NCI-H524 (cell line): ENCODE results near the gene RFTN2.
"Not testable (repeated sequence)": the region's sequence is repeated elsewhere in the genome, so short reads cannot be mapped to it uniquely, and the experiment has no call there.

Source experiments
- DNase-seq, 2 experiments: peaks; one replicate each; lab custom pipeline; 2025; lab: John Stamatoyannopoulos, UW

Gene RFTN2, protein sequence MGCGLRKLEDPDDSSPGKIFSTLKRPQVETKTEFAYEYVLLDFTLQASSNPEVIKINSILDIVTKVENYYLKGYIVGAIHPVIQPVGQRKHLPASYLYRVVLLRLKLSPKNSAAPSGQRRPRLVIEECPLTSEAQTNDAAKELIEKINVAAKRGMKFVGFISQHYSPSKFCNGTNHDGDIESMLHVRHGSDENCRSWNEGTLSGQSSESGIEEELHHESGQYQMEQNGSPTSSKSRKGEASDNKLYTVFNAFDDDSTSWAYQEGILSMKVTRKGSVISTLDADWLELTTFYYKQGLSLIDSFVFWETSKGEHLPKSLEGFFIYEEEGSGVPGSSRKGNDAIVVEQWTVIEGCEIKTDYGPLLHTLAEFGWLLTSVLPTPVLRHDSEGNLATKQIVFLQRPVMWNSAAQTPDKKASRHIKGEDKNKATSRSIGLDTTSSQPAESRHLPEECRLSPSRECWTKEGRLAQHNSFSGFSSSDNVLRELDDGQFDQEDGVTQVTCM

DNA sequence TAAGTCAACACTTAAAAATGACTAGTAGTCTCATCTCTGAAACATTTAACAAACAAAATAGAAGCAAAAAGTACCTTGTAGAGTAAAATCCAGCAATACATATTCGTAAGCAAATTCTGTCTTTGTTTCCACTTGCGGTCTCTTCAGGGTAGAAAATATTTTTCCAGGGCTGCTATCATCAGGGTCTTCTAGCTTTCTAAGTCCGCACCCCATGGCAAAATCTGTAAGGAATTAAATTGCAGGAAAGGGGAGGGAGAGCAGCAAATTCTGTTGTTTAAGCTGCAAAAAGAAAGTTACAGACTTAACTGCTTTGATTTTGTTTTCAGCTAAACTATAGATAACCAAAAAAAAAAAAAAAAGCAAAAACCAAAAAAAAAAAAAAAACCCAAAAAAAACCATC lies at the start of gene RFTN2:
Gene RFTN2, minus strand, starts transcription at position 342 of the 400 bp plus-strand sequence. Its CDS starts 129 bp downstream, at position 213.
- no peak for DNase-seq

DNA sequence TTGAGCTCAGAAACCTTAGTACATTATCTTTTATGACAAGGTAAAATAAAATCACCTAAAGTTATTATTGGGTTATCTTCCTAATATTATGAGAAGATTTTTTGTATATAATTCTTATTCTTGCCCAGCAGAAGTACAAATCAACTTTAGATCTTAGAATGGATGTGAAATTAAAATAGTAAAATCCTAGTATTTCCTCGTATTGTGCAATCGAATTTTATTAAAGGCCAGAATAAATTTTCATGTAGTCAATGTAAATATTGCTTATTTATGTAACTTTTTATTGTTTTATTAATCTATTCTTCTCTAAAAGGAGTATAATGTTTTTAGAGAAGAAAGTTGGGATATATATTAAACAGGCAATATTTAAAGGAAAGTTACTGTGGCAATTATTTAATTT lies 42.5 kb upstream of the RFTN2 start:
- no peak for DNase-seq

DNA sequence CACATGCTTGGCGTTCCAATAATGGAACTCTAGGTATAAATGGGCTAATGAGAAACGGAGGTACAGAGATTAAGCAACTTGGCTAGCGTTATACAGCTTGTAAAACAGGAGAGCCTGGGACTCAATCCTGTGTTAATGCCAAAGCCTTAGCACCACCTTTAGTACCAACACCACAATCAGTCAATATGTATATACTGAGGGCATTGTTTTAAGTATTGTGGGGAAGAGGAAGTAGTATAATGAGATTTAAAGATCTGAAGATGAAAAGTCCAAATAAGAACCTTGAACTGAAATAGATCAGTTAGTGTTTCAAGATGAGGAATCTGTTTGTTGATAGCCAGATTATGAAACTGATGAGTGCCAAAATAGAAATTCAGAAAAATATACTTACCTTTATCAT lies 37.9 kb upstream of the RFTN2 start:
- no peak for DNase-seq

DNA sequence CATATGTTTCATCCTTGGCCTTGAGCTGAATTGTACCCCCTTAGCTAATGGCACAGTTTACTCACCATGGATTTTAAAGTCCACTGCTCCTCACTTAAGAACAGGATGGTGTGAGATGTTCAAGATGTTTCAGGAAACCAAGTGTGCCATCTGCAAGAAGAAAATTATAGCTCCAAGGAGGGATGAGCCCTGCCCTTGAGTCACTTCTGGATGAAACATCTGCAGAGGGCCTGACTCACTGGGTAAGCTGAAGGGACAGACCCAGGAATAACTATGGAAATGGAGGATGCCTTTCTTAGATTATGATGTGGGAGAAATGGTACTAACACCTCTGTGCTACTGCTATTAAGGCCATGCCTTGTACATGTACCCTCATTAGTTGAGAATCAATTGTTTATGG lies 36.2 kb upstream of the RFTN2 start:
- DNase-seq = no peak

DNA sequence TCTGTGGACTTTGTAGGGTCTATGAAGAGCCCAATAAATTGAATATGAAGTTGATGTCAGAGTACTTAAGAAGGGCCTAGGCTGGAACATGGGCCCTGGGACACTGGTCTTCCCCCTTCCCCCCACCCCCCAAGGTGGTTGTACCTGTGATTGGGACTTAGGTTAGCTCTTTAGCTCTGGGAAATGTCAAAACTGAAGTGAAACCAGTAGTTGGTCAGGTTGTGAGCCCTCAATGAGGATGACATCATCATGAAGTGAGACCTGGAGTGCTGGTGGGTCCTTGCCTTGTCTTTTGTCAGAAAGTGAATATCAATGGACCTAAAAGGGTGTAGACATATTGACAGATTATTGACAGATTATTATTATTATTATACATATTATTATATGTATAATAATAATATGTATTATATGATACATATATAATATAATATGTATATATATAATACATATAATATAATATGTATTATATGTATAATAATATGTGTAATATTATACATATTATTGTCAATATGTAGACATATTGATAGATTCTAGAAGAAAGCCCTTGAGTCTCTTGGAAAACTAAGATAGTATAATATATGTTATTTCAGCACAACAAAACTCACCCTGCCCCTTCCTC lies 35.1 kb upstream of the RFTN2 start:
- no peak for DNase-seq

DNA sequence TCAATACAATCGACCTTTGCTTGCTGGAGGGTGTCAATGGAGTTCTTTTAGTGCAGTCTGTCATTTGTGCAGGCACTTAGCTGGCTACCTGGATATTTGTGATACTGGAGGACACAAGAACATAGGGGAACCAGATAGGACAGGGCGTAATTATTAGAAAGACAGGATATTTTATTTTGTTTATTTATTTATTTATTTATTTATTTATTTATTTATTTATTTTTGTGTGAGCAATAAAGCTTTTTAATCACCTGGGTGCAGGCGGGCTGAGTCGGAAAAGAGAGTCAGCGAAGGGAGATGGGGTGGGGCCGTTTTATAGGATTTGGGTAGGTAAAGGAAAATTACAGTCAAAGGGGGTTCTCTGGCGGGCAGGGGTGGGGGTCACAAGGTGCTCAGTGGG lies 33.8 kb upstream of the RFTN2 start:
- not testable (repeated sequence) for DNase-seq

DNA sequence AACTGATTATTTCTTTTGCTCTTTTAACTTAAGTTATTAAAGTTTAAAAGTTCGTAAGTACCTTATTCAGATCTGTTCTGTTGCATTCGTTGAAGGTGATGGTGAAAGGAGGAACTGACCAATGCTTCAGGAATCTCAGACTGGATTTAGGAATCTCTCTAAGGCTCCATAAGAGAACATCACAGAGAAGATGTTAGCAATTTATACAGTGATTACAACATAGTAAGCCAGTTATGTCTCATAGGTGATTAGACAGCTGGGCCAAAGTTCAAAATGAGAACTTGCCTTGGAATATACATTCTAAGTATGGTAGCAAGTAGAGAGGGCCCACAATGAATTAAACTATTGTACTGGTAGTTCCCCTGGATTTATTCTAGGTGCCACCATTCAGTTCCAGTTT lies 32.9 kb upstream of the RFTN2 start:
- DNase-seq = no peak

DNA sequence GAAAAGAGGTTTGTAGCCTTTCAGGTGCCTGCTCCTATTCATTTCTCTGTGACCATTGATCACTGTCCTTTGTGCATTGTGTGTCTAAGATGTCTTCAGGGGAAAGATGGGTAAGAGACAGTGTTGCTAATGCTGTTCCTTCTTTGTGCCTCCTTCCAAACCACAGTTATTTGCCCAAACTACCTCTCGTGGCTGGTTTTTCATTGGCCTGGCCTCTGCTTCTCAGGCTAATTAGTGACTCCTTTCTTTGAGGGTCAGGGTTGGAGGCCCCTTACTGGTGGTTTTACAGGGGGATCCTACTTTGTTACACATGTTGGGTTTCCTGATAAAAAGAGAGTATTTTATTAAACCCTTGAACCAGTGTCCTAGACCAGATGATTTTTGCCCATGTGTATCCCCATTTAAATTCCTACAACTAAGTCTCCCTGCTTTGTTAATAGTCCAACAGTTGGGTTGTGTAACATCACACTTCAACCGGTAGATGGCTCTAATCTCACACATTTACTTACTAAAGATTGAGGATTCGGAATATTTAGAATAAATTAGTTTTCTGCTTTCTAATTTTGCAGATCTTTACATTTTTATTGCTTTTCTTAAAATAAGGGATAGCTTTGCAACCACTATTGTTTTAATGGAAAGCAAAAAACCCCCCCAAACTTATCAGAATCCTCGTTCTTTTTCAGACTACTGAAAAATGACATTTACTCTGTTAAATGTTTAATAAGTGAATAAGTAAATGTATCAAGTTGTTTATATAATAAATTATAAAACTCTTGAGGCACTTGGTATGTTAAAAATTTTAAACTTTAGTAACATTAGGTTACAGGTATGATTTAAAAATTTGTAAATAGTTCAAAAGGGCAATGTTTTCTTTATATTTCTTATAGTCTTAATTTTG lies 32.2 kb upstream of the RFTN2 start:
- peak in 1 of 2 experiments; percentile 51 for DNase-seq

DNA sequence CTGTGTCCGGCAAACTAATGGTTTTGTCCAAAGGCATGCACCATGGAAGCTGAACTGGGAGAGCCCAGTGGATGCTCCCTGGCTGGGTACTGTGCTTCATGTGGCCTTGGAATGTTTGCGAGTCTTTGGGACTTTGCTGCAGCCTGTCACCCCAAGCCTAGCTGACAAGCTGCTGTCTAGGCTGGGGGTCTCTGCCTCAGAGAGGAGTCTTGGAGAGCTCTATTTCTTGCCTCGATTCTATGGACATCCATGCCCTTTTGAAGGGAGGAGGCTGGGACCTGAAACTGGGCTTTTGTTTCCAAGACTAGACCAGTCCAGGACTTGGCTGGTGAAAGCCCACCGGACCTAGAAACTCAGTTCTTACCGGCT lies 31.4 kb upstream of the RFTN2 start:
- DNase-seq = no peak

DNA sequence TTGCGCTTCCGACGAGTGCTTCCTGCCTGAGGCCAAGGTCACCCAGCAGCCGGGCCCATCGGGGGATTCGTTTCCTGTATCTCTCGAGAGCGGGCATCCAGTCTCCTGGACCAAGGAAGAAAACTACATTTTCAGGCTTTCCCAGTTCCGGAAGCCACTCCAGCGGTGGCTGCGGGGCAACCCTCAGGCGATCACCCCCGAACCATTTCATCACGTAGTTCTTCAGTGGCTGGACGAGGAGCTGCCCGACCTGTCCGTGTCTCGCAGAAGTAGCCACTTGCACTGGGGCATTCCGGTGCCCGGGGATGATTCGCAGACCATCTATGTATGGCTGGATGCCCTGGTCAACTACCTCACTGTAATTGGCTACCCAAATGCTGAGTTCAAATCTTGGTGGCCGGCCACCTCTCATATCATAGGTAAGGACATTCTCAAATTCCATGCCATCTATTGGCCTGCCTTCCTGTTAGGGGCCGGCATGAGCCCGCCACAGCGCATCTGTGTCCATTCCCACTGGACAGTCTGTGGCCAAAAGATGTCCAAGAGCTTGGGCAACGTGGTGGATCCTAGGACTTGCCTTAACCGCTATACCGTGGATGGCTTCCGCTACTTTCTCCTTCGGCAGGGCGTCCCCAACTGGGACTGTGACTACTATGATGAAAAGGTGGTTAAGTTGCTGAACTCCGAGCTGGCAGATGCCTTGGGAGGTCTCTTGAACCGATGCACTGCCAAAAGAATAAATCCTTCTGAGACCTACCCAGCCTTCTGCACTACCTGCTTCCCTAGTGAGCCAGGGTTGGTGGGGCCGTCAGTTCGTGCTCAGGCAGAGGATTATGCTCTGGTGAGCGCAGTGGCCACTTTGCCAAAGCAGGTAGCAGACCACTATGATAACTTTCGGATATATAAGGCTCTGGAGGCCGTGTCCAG lies 30.8 kb upstream of the RFTN2 start:
- DNase-seq = peak in 1 of 2 experiments; percentile 35

DNA sequence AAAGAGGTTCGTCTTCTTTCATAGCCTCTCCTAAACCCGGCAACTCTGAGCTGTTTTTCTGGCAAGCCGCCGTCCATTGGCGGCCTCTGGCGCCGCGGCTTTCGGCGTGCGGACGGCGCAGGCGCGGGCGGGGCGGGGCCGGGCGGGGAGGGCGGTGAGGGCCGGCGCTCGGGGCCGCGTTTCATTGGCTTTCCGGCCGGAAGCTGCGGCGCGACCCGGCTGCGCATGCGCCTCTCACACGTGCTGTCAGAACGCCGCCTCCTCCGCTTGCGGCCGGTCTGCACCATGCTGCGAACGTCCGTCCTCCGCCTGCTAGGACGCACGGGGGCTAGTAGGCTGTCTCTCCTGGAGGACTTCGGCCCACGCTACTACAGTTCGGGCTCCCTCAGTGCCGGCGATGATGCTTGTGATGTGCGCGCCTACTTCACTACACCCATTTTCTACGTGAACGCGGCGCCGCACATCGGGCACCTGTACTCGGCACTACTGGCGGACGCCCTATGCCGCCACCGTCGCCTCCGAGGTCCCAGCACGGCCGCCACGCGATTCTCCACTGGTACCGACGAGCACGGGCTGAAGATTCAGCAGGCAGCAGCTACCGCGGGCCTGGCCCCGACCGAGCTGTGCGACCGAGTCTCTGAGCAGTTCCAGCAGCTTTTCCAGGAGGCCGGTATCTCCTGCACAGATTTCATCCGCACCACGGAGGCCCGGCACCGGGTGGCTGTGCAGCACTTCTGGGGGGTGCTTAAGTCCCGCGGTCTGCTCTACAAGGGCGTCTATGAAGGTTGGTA lies 29.9 kb upstream of the RFTN2 start, which contains the start of gene MARS2:
Gene MARS2, plus strand, starts transcription at position 249 of the 791 bp plus-strand sequence. Its CDS starts 37 bp downstream, at position 286.
- DNase-seq = peak; percentile 56 to 87

DNA sequence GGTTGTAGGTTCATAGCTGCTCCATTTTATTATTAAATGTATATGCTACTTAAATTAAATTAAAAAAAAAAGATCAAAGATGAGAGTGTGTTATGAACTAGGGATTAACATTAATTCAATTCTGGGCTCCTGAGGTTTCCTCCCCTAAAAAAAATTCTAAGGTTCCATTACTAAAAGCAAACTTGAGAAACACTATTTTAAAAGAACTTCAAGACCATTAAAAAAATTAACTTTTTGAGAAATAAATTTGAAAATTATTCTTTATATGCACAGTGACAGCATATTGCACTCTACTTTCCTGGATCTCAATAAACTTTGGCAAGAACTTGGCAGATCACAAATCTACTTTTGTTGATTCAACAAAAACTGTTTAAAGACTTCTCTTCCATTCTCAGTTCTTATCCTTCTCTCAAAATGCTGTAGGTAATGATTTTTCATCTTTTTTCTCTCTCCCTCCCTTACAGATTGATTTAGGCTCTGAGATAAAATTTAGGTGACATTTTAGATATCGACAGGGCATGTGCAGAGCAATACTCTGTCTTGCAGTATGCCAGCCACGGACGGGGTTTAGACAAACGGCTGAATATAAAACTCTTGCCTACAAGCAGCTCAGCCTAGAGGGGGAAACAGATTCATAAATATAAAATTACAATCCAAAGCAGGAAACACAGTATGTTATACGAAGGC lies 29.2 kb upstream of the RFTN2 start:
- no peak for DNase-seq

DNA sequence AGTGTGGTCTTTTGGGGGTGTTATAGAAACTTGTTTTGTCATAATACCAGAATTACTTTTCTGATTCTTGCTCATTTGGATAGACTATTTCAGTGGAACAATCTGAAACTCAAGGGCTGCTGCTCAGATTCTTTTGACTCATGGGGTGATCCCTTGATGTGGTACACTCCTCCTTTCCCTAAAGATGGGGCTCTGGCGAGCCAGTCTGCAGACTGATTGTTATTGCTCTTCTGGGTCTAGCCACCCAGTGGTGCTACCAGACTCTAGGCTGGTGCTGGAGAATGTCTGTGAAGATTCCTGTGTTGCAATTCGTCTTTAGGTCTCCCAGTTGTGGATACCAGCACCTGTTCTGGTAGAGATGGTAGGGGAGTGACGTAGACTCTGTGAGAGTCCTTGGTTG lies 25.6 kb upstream of the RFTN2 start:
- no peak for DNase-seq

DNA sequence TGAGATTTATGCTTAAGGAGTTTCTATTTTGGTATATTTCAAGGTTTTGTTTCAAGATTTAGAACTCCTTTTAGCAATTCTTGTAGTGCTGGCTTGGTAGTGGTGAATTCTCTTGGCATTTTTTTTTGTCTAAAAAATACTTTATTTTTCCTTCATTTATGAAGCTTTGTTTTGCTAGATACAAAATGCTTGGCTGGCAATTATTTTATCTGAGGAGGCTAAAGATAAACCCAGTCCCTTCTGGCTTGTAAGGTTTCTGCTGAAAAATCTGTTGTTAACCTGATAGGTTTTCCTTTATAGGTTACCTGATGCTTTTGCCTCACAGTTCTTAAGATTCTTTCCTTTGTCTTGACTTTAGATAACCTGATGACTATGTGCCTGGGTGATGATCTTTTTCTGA lies 24.3 kb upstream of the RFTN2 start:
- not testable (repeated sequence) for DNase-seq

DNA sequence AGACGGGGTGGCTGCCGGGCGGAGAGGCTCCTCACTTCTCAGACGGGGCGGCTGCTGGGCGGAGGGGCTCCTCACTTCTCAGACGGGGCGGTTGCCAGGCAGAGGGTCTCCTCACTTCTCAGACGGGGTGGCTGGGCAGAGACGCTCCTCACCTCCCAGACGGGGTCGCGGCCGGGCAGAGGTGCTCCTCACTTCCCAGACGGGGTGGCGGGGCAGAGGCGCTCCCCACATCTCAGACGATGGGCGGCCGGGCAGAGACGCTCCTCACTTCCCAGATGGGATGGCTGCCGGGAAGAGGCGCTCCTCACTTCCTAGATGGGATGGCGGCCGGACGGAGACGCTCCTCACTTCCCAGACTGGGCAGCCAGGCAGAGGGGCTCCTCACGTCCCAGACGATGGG lies 21.2 kb upstream of the RFTN2 start:
- not testable (repeated sequence) for DNase-seq

DNA sequence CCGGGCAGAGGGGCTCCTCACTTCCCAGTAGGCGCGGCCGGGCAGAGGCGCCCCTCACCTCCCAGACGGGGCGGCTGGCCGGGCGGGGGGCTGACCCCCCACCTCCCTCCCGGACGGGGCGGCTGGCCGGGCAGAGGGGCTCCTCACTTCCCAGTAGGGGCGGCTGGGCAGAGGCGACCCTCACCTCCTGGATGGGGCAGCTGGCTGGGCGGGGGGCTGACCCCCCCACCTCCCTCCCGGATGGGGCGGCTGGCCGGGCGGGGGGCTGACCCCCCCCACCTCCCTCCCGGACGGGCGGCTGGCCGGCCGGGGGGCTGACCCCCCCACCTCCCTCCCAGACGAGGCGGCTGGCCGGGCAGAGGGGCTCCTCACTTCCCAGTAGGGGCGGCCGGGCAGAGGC lies 20.6 kb upstream of the RFTN2 start:
- not testable (repeated sequence) for DNase-seq

DNA sequence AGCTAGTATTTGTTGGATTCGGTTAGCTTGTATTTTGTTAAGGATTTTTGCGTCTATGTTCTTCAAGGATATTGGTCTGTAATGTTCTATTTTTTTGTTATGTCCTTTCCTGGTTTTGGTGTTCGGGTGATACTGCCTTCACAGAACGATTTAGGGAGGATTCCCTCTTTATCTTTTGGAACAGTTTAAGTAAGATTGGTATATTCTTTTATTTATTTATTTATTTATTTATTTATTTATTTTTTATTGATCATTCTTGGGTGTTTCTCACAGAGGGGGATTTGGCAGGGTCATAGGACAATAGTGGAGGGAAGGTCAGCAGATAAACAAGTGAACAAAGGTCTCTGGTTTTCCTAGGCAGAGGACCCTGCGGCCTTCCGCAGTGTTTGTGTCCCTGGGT lies 19.8 kb upstream of the RFTN2 start:
- DNase-seq = not testable (repeated sequence)

DNA sequence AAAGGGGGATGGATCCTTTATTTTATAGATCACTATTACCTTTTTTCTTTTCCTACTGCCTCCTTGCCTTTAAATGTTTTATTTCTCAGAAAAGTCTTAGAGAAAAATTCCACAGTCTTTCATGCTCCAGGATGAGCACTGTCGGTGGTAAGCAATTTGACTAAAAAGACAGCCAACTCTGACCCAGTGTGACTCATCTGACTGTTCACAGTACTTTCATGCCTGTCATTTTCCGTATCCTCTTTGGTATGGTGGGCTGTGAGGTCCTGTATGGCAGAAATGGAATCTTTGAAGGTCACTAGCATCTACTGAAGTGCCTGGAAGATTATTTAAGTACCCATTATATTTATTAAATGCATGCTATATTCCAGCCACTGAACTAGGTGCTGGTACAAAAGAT lies 2.1 kb upstream of the RFTN2 start:
- no peak for DNase-seq

DNA sequence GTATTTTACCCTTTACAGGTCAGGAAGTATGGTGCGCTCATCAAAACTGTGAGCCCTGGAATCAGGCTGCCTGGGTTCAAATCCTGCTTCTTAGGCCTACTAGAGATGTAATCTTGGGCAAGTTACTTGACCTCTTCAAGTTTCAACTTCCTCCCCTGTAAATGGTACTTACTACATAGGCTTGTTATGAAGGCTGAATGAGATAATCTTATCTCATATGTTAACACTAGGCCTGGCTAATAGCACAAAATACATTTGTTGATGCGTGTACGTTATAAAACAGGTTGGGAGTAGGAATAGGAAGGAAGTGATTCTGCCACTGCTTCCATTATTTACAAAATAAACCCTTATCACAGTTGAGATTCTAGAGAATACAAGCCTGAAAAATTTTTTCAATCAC lies 1.7 kb upstream of the RFTN2 start:
- DNase-seq = no peak

DNA sequence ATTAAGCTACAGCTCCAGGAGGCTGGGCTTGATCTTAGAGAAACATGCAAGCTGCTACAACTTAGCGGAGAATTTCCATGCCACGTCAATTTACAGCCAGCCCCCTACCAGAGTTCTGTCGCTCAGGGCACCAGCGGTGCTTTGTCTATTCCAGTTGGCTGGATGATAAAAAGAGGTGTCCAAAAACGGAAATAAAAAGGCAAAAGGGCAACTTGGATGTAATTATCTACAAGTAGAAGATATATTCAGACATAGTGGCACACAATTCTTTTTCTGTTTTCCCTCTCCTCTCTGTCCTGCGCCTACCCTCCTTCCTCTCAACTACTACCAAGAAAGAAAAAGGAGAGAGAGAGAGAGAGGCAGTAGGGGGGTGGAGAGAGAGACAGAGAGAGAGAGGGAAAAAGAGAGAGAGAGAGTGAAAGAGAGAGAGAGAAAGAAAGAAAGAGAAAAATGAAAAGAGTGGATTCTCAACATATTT lies 363 bp upstream of the RFTN2 start:
- no peak for DNase-seq
